ENCODE data around the gene KYAT1.
A peak's percentile ranks its signal among the peaks of the same experiment; 100 is the strongest.

DNA sequence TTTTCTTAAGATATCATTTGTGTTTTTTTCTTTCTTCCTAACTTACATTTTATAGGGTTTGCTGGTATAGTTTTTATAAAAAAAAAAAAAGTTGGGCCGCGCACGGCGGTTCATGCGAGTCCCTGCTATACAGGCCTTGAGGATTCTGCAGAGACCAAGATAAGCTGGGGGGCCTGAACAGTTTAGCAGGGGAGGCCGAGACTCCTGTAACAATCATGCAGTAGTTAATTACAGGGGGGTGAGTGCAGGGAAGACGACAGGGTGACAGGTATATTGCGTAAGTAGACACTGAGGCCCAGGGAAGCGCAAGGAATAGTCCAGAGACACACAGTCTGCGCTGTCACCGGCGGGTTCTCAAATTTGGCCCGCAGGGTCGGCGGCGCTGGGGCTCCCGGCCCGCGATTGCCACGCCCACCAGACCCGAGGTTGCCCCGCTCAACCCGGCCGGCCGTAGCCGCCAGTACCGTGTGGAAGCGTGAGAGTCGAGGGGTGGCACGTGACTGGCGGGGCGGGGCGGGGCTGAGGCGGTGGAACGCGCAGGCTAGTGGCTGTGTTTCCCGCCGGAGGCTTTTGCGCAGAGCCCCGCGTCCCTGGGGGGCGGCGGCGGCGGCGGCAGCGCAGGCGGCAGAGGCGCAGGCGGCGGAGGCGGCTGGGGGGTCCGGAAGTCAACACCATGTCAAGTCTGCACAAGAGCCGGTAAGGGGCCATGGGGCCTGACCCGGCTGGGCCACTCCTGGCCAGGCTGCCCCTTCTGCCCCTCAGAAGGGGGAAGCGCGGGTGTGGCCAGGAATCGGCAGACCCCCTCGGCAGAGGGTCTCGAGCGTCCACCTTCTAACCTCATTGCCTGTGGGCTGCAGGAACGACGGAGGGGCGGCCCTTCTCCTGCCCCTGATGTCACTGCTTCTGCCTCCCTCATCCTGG is 94.8 kb downstream of the KYAT1 start, which contains the start of gene TBC1D13:
- no peak for TF ChIP-seq EZH2 (IDR thresholded peaks at IDR 0.05)
- TF ChIP-seq POLR2AphosphoS5 (IDR thresholded peaks at IDR 0.05; ENCODE audit: borderline replicate concordance, low read depth, low read length), result peak; percentile 67; the same call in 1 of the 2 replicates
- no peak for TF ChIP-seq FOXP2 (optimal IDR thresholded peaks at IDR 0.05; ENCODE audit: control extremely low read depth, extremely low read length, insufficient read depth)
